PC-9 (cell line): ENCODE results near the gene RADIL. TPM values are rescaled to one million over a fixed set of nuclear protein-coding genes. Genes with fewer than 3 reads are reported as not detected.

Experiments used
- BruUV-seq: library from RNA; stranded (reverse); fragments of 400-500 nt; replicated peaks from 2 replicates; lab custom pipeline; 2021; lab: Mats Ljungman, UMichigan
- CTCF ChIA-PET: fragments of 300-600 bp; sonication (Branson Sonifier 250); formaldehyde crosslinking; loops from one replicate; lab custom pipeline; 2022; ENCODE audit warnings: antibody characterized with exemption; lab: Charles Lee
- POLR2A ChIA-PET: fragments of 300-600 bp; sonication (Branson Sonifier 250); formaldehyde crosslinking; loops from one replicate; lab custom pipeline; 2022; ENCODE audit warnings: antibody characterized with exemption; ENCODE audit not compliant: unreplicated experiment; lab: Charles Lee
- DNase-seq, 2 experiments: peaks; one replicate each; pipeline versions ENCODE4 v3.0.0 to v3.0.0-alpha.2; 2015 to 2022; ENCODE audit warnings: mixed read lengths in 1 of 2
- H2AFZ ChIP-seq: fragments of 200-600 bp; sonication (generic); 2 replicates; pipeline ENCODE4 v1.8.1; 2017; ENCODE audit warnings: antibody characterized with exemption
- H3F3A ChIP-seq: fragments of 200-600 bp; sonication (generic); 2 replicates; pipeline ENCODE4 v1.8.1; 2017; ENCODE audit warnings: antibody characterized with exemption, mild to moderate bottlenecking, low read depth; ENCODE audit not compliant: insufficient read depth
- H3K27ac ChIP-seq: fragments of 200-600 bp; sonication (generic); 2 replicates; pipeline ENCODE4 v1.6.1; 2016; ENCODE audit warnings: mixed run types
- H3K27me3 ChIP-seq: fragments of 200-600 bp; sonication (generic); 2 replicates; pipeline ENCODE4 v1.6.1; 2016; ENCODE audit warnings: low read depth, mixed run types; ENCODE audit not compliant: insufficient read depth
- H3K36me3 ChIP-seq: fragments of 200-600 bp; sonication (generic); 2 replicates; pipeline ENCODE4 v1.6.1; 2016; ENCODE audit warnings: low read depth, mixed run types
- H3K4me1 ChIP-seq: fragments of 200-600 bp; sonication (generic); replicated peaks from 2 replicates; pipeline ENCODE4 v1.6.1; 2016; ENCODE audit warnings: mixed run types; ENCODE audit not compliant: insufficient read depth
- H3K4me2 ChIP-seq: fragments of 200-600 bp; sonication (generic); 2 replicates; pipeline ENCODE4 v1.6.1; 2017; ENCODE audit warnings: mixed run types
- H3K4me3 ChIP-seq: fragments of 200-600 bp; sonication (generic); 2 replicates; pipeline ENCODE4 v1.6.1; 2016; ENCODE audit warnings: mixed run types
- H3K79me2 ChIP-seq: fragments of 200-600 bp; sonication (generic); 2 replicates; pipeline ENCODE4 v1.6.1; 2017; ENCODE audit warnings: low read depth, mixed run types
- H3K9me2 ChIP-seq: fragments of 200-600 bp; sonication (generic); 2 replicates; pipeline ENCODE4 v1.8.1; 2017; ENCODE audit warnings: mild to moderate bottlenecking; ENCODE audit not compliant: insufficient read depth
- H3K9me3 ChIP-seq: fragments of 200-600 bp; sonication (generic); 2 replicates; pipeline ENCODE4 v1.8.1; 2016; ENCODE audit warnings: low read depth; ENCODE audit not compliant: insufficient read depth
- H4K20me1 ChIP-seq: fragments of 200-600 bp; sonication (generic); 2 replicates; pipeline ENCODE4 v1.8.1; 2017; ENCODE audit not compliant: insufficient read depth
- EZH2 ChIP-seq: fragments of 200-600 bp; sonication (generic); IDR thresholded peaks from 2 replicates; pipeline ENCODE4 v1.8.0; 2017; ENCODE audit warnings: antibody characterized with exemption, low read depth
- intact Hi-C: fragments of 100-400 bp; cut with micrococcal nuclease; formaldehyde crosslinking; loops from one replicate; pipeline ENCODE4 v1.10.0; 2022; ENCODE audit not compliant: unreplicated experiment
- total RNA-seq: library from RNA; stranded (reverse); gene quantifications from 2 replicates; pipeline ENCODE4 v1.2.3, GENCODE V29; 2021
- TF ChIP-seq, protein P1 (sequence below): fragments of 200-600 bp; sonication (generic); conservative IDR thresholded peaks from 2 replicates; pipeline ENCODE4 v1.6.1; 2017; ENCODE audit warnings: mixed run types, antibody characterized with exemption, mild to moderate bottlenecking, moderate library complexity

Gene RADIL
- total RNA-seq, 1 experiment from 2014 or later, result 0.35 TPM

- TF ChIP-seq EZH2, result no peak
- TF ChIP-seq, protein P1, sequence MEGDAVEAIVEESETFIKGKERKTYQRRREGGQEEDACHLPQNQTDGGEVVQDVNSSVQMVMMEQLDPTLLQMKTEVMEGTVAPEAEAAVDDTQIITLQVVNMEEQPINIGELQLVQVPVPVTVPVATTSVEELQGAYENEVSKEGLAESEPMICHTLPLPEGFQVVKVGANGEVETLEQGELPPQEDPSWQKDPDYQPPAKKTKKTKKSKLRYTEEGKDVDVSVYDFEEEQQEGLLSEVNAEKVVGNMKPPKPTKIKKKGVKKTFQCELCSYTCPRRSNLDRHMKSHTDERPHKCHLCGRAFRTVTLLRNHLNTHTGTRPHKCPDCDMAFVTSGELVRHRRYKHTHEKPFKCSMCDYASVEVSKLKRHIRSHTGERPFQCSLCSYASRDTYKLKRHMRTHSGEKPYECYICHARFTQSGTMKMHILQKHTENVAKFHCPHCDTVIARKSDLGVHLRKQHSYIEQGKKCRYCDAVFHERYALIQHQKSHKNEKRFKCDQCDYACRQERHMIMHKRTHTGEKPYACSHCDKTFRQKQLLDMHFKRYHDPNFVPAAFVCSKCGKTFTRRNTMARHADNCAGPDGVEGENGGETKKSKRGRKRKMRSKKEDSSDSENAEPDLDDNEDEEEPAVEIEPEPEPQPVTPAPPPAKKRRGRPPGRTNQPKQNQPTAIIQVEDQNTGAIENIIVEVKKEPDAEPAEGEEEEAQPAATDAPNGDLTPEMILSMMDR, result no peak
- CTCF ChIA-PET, result no interaction called here
- Histone ChIP-seq H3K4me1 (peaks cover 7% of the 10 kb centered on the region), H3K9me3 (no peaks in the 10 kb centered on the region), H3K27ac (no peak overlapping the region), H3K4me2 (no peak overlapping the region), H2AFZ (no peak overlapping the region), H3F3A (peaks cover 12% of the 10 kb centered on the region; the same call in 1 of the 2 replicates), H3K9me2 (no peaks in the 10 kb centered on the region), H3K36me3 (no peaks in the 10 kb centered on the region), H4K20me1 (no peaks in the 10 kb centered on the region), H3K79me2 (no peaks in the 10 kb centered on the region), H3K4me3 (no peak overlapping the region), H3K27me3 (peaks cover 69% of the 10 kb centered on the region)
- intact Hi-C loops, result no loop called here
- no TSS peak for BruUV-seq
- POLR2A ChIA-PET, result no interaction called here
- no peak for DNase-seq
Measured at GRCh38 chr7:4808565-4808964, 75.0 kb downstream of the RADIL start.

DNA sequence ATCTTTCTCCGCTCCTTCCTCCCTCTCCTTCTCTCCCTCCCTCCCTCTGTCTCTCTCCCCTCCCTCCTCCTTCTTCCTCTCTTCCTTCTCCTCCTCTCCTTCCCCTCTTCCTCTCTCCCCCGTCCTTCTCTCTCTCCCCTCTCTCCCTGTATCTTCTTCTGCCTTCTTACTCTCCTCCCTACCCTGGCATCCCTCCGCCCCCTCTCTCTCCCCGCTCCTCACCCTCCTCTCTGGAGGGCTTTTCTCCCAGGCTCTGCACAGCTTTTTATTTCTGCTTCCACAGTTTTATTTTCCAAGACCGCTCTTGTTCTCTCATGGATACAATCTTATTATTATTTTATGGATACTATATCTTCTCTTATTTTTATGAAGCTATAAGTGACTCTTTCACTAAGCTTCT is 75.5 kb downstream of the RADIL start:
- POLR2A ChIA-PET, result interaction anchor here (0.6 kb wide), 1 partner anchor 277 kb away, joined by 8 read pairs; no protein-coding TSS in a partner anchor
- BruUV-seq, result no TSS peak
- Histone ChIP-seq H3F3A (peaks cover 12% of the 10 kb centered on the region; the same call in 1 of the 2 replicates), H3K9me3 (no peaks in the 10 kb centered on the region), H3K9me2 (no peaks in the 10 kb centered on the region), H3K4me2 (no peak overlapping the region), H4K20me1 (no peaks in the 10 kb centered on the region), H3K4me3 (no peak overlapping the region), H3K79me2 (no peaks in the 10 kb centered on the region), H3K27me3 (peaks cover 64% of the 10 kb centered on the region), H3K4me1 (peaks cover 7% of the 10 kb centered on the region), H3K27ac (no peak overlapping the region), H3K36me3 (no peaks in the 10 kb centered on the region), H2AFZ (no peak overlapping the region)
- CTCF ChIA-PET, result no interaction called here
- DNase-seq, result no peak
- intact Hi-C loops, result no loop called here
- TF ChIP-seq, protein P1, result no peak
- TF ChIP-seq EZH2, result no peak

DNA sequence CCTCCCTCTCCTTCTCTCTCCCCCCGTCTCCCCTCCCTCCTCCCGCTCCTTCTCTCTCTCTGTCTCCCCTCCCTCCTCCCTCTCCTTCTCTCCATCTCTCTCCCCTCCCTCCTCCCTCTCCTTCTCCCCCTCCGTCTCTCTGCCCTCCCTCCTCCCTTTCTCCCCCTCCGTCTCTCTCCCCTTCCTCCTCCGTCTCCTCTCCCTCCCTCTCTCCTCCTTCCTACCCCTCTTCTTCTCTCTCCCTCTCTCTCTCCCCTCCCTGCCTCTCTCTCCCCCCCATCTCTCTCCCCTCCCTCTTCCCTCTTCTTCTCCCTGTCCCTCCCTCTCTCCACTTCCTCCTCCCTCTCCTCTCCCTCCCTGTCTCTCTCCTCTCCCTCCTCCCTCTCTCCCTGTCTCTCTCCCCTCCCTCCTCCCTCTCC is 75.9 kb downstream of the RADIL start:
- H2AFZ ChIP-seq, result no peak overlapping the region
- H3K27me3 ChIP-seq, result peaks cover 60% of the 10 kb centered on the region
- H3K4me2 ChIP-seq, result no peak overlapping the region
- peaks cover 7% of the 10 kb centered on the region for H3K4me1 ChIP-seq
- H3K36me3 ChIP-seq, result no peaks in the 10 kb centered on the region
- no peak for DNase-seq
- intact Hi-C loops, result no loop called here
- H3K9me3 ChIP-seq, result no peaks in the 10 kb centered on the region
- H3K27ac ChIP-seq, result no peak overlapping the region
- H3K79me2 ChIP-seq, result no peaks in the 10 kb centered on the region
- ChIA-PET POLR2A (interaction anchor here (0.6 kb wide), 1 partner anchor 277 kb away, joined by 8 read pairs; no protein-coding TSS in a partner anchor), CTCF (no interaction called here)
- BruUV-seq, result no TSS peak
- no peaks in the 10 kb centered on the region for H3K9me2 ChIP-seq
- TF ChIP-seq, protein P1, result no peak
- TF ChIP-seq EZH2, result no peak
- H3F3A ChIP-seq, result peaks cover 12% of the 10 kb centered on the region; the same call in 1 of the 2 replicates
- H4K20me1 ChIP-seq, result no peaks in the 10 kb centered on the region
- no peak overlapping the region for H3K4me3 ChIP-seq
